Large intestine (tissue), 3 donors: ENCODE measurements around the gene ITGAV. TPM values are rescaled to one million over a fixed set of nuclear protein-coding genes. Genes with fewer than 3 reads are reported as not detected.

Experiments
- DNase-seq, 2 donors: peaks; one replicate each; pipeline versions ENCODE4 v3.0.0 to v3.0.0-alpha.2; 2013
- H3K27ac ChIP-seq: one replicate; pipeline ENCODE4 v1.5.1; 2013; ENCODE audit warnings: low read length
- H3K27me3 ChIP-seq: 2 replicates; pipeline ENCODE4 v1.6.1; 2013; ENCODE audit warnings: low read length; ENCODE audit not compliant: control insufficient read depth, insufficient read depth
- H3K36me3 ChIP-seq: 2 replicates; pipeline ENCODE4 v1.6.1; 2013; ENCODE audit warnings: low read length; ENCODE audit not compliant: control insufficient read depth, insufficient read depth
- H3K4me1 ChIP-seq: one replicate; pipeline ENCODE4 v1.6.1; 2013; ENCODE audit warnings: low read length; ENCODE audit not compliant: control insufficient read depth, insufficient read depth
- H3K4me3 ChIP-seq: one replicate; pipeline ENCODE4 v1.5.1; 2013; ENCODE audit warnings: low read length
- H3K9me3 ChIP-seq: one replicate; pipeline ENCODE4 v1.6.1; 2013; ENCODE audit warnings: mild to moderate bottlenecking, low read depth, low read length, moderate library complexity; ENCODE audit not compliant: control insufficient read depth
- WGBS: methylation state at CpG from one replicate; pipeline ENCODE4 v1.1.5; 2013; ENCODE audit warnings: low lambda C conversion rate; ENCODE audit not compliant: insufficient coverage; 5-methylcytosine and 5-hydroxymethylcytosine counted together
- polyA plus RNA-seq: library from polyadenylated mRNA; unstranded; fragments of 120-200 nt; gene quantifications from one replicate; pipeline ENCODE4 v1.2.1, GENCODE V29; 2013

The ITGAV gene
- polyA plus RNA-seq, 1 donor = 46.4 TPM

GRCh38 chr2:186632417-186632816 is 42.6 kb downstream of the ITGAV start:
- Histone ChIP-seq H3K27me3 (no peaks in the 10 kb centered on the region), H3K4me1 (no peaks in the 10 kb centered on the region), H3K36me3 (peaks cover 14% of the 10 kb centered on the region), H3K27ac (no peak overlapping the region), H3K4me3 (no peak overlapping the region), H3K9me3 (no peaks in the 10 kb centered on the region)
- WGBS = 100% methylated on average over 1 of the region's 2 CpGs
- DNase-seq = no peak

GRCh38 chr2:186634701-186635100 is 44.8 kb downstream of the ITGAV start:
- Histone ChIP-seq H3K27me3 (no peaks in the 10 kb centered on the region), H3K4me3 (no peak overlapping the region), H3K36me3 (peaks cover 23% of the 10 kb centered on the region), H3K9me3 (no peaks in the 10 kb centered on the region), H3K27ac (no peak overlapping the region), H3K4me1 (no peaks in the 10 kb centered on the region)
- DNase-seq = no peak

GRCh38 chr2:186636800-186637496 is 47.1 kb downstream of the ITGAV start:
- H3K9me3 ChIP-seq = no peaks in the 10 kb centered on the region
- H3K4me1 ChIP-seq = no peaks in the 10 kb centered on the region
- no peaks in the 10 kb centered on the region for H3K27me3 ChIP-seq
- H3K4me3 ChIP-seq = no peak overlapping the region
- H3K27ac ChIP-seq = no peak overlapping the region
- peaks cover 34% of the 10 kb centered on the region for H3K36me3 ChIP-seq
- WGBS = 100% methylated on average over 3 of the region's 11 CpGs
- DNase-seq = no peak

GRCh38 chr2:186637497-186637800 is 47.6 kb downstream of the ITGAV start:
- H3K4me3 ChIP-seq = no peak overlapping the region
- H3K36me3 ChIP-seq = peaks cover 36% of the 10 kb centered on the region
- no peaks in the 10 kb centered on the region for H3K4me1 ChIP-seq
- no peak overlapping the region for H3K27ac ChIP-seq
- no peak for DNase-seq
- H3K27me3 ChIP-seq = no peaks in the 10 kb centered on the region
- H3K9me3 ChIP-seq = no peaks in the 10 kb centered on the region

GRCh38 chr2:186639939-186640338 is 50.1 kb downstream of the ITGAV start:
- no peaks in the 10 kb centered on the region for H3K9me3 ChIP-seq
- no peaks in the 10 kb centered on the region for H3K27me3 ChIP-seq
- no peak for DNase-seq
- no peaks in the 10 kb centered on the region for H3K4me1 ChIP-seq
- peaks cover 53% of the 10 kb centered on the region for H3K36me3 ChIP-seq
- H3K4me3 ChIP-seq = no peak overlapping the region
- no peak overlapping the region for H3K27ac ChIP-seq

GRCh38 chr2:186641132-186641806 is 51.4 kb downstream of the ITGAV start:
- Histone ChIP-seq H3K27ac (no peak overlapping the region), H3K9me3 (no peaks in the 10 kb centered on the region), H3K36me3 (peaks cover 58% of the 10 kb centered on the region), H3K27me3 (no peaks in the 10 kb centered on the region), H3K4me1 (no peaks in the 10 kb centered on the region), H3K4me3 (no peak overlapping the region)
- DNase-seq = no peak
- WGBS = no CpG with 5 or more reads among the region's 4 CpGs

DNA sequence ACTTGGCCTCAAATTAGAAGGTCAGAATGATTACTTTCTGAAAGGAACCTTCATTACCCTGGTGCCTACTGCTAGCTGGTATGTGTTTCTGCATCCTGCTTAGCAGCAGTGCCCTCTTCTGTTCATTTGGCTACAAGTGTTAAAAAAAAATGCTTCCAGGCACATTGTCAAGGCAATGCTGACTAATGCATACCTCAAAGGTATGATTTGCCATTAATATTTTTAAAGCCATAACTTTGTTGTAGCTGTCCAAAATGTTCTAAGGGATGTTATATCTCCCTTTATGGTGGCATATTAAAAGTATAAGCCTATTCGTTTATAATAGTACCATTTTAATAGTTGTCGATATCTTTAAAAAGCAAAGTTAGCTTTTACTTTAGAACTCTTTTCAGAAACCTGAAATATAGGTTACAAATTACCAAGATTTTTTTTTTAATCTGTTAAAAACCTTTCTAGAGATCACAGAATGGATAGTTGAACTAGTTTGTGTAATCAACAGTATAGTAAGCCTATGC is 52.0 kb downstream of the ITGAV start:
- H3K9me3 ChIP-seq = no peaks in the 10 kb centered on the region
- H3K36me3 ChIP-seq = peaks cover 58% of the 10 kb centered on the region
- no peaks in the 10 kb centered on the region for H3K4me1 ChIP-seq

GRCh38 chr2:186644791-186645190 is 54.9 kb downstream of the ITGAV start:
- WGBS = 70% methylated on average over 2 of the region's 5 CpGs
- Histone ChIP-seq H3K4me3 (no peak overlapping the region), H3K27me3 (no peaks in the 10 kb centered on the region), H3K9me3 (no peaks in the 10 kb centered on the region), H3K27ac (no peak overlapping the region), H3K36me3 (peaks cover 52% of the 10 kb centered on the region), H3K4me1 (no peaks in the 10 kb centered on the region)
- no peak for DNase-seq

More for the DNA sequence above, 52.0 kb downstream of the ITGAV start:
- peak; percentile 61 to 66 for DNase-seq
- 100% methylated on average over 2 of the region's 2 CpGs for WGBS
- Histone ChIP-seq H3K4me3 (no peak overlapping the region), H3K27ac (no peak overlapping the region), H3K27me3 (no peaks in the 10 kb centered on the region)

- H3K4me3 ChIP-seq = no peak overlapping the region
- H3K4me1 ChIP-seq = no peaks in the 10 kb centered on the region
- DNase-seq = no peak
- no peak overlapping the region for H3K27ac ChIP-seq
- peaks cover 47% of the 10 kb centered on the region for H3K36me3 ChIP-seq
- no peaks in the 10 kb centered on the region for H3K27me3 ChIP-seq
- H3K9me3 ChIP-seq = no peaks in the 10 kb centered on the region
- 86% methylated on average over 1 of the region's 2 CpGs for WGBS
Measured at GRCh38 chr2:186645999-186646398, 56.1 kb downstream of the ITGAV start.

DNA sequence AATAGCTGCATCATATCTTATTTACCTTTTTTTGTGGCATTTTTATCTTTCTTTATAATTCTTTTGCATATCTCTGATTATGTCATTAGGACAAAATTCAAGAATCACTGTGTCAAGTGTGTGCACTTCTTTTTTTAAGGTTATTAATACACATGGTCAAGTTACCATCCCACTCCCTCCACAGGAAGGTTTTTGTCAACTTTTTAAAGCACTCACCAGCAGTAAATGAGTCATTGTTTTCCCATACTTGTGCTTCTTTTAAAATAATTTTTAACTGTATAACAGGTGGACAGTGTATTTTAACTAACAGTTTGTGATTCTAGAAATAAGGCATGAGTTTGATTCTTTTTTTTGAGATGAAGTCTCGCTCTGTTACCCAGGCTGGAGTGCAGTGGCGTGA is 58.3 kb downstream of the ITGAV start:
- Histone ChIP-seq H3K36me3 (peaks cover 39% of the 10 kb centered on the region), H3K9me3 (no peaks in the 10 kb centered on the region), H3K4me1 (no peaks in the 10 kb centered on the region), H3K4me3 (no peak overlapping the region), H3K27ac (no peak overlapping the region), H3K27me3 (no peaks in the 10 kb centered on the region)
- WGBS = no CpG with 5 or more reads among the region's 2 CpGs
- no peak for DNase-seq

DNA sequence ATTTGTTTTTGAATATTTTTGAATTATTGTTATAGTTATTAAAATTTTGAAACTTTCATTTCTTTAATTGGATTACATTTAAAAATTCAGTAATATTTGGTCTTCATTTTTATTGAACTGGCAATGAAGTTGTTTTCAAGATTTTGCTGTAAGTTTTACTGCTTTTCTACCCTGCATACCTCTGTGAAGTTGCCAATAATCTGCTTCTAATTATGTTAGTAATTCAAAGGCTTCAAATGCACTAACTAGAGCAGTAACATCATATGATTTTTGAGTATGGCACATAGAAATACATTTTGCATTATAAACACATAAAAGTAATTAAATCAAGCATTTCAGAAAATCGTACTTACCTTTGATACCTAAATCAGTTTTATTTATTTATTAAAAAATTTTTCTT is 63.7 kb downstream of the ITGAV start:
- Histone ChIP-seq H3K27me3 (no peaks in the 10 kb centered on the region), H3K27ac (no peak overlapping the region), H3K9me3 (no peaks in the 10 kb centered on the region), H3K4me3 (no peak overlapping the region), H3K4me1 (no peaks in the 10 kb centered on the region), H3K36me3 (peaks cover 25% of the 10 kb centered on the region)
- DNase-seq = no peak
- WGBS = 100% methylated on average over 1 of the region's 1 CpG
